MM.1S (cell line): ENCODE measurements around the gene CAMK2N1.

Experiments
- DNase-seq: peaks from one replicate; pipeline ENCODE4 v3.0.0-alpha.2; 2015
- H2AFZ ChIP-seq: fragments of 300-600 bp; sonication (generic); 2 replicates; pipeline ENCODE4 v1.6.0; 2016; ENCODE audit warnings: antibody characterized with exemption, low read length
- H3F3A ChIP-seq: fragments of 300-600 bp; sonication (generic); 2 replicates; pipeline ENCODE4 v1.6.1; 2016; ENCODE audit warnings: mild to moderate bottlenecking, antibody characterized with exemption, low read length, moderate library complexity, mixed read lengths; ENCODE audit not compliant: insufficient read depth
- H3K27ac ChIP-seq: fragments of 300-600 bp; sonication (generic); 2 replicates; pipeline ENCODE4 v1.5.1; 2016; ENCODE audit warnings: mild to moderate bottlenecking, low read length
- H3K27me3 ChIP-seq: fragments of 300-600 bp; sonication (generic); replicated peaks from 2 replicates; pipeline ENCODE4 v1.6.0; 2016; ENCODE audit warnings: low read length; ENCODE audit not compliant: insufficient read depth
- H3K36me3 ChIP-seq: fragments of 300-600 bp; sonication (generic); replicated peaks from 2 replicates; pipeline ENCODE4 v1.6.1; 2016; ENCODE audit warnings: mild to moderate bottlenecking, low read length, mixed read lengths; ENCODE audit not compliant: insufficient read depth
- H3K4me1 ChIP-seq: fragments of 300-600 bp; sonication (generic); 2 replicates; pipeline ENCODE4 v1.6.1; 2016; ENCODE audit warnings: low read length, mixed read lengths
- H3K4me2 ChIP-seq: fragments of 300-600 bp; sonication (generic); 2 replicates; pipeline ENCODE4 v1.6.0; 2016; ENCODE audit warnings: low read depth, low read length
- H3K4me3 ChIP-seq: fragments of 300-600 bp; sonication (generic); 2 replicates; pipeline ENCODE4 v1.5.1; 2016; ENCODE audit warnings: low read length, mixed read lengths
- H3K79me2 ChIP-seq: fragments of 300-600 bp; sonication (generic); 2 replicates; pipeline ENCODE4 v1.6.1; 2016; ENCODE audit warnings: mixed run types, low read length, mixed read lengths
- H3K9ac ChIP-seq: fragments of 300-600 bp; sonication (generic); 2 replicates; pipeline ENCODE4 v1.6.1; 2016; ENCODE audit warnings: low read length, mixed read lengths
- H3K9me2 ChIP-seq: fragments of 300-600 bp; sonication (generic); replicated peaks from 2 replicates; pipeline ENCODE4 v1.6.1; 2016; ENCODE audit warnings: mild to moderate bottlenecking, low read length, mixed read lengths; ENCODE audit not compliant: insufficient read depth
- H3K9me3 ChIP-seq: fragments of 300-600 bp; sonication (generic); replicated peaks from 2 replicates; pipeline ENCODE4 v1.6.1; 2016; ENCODE audit warnings: mild to moderate bottlenecking, low read length, mixed read lengths; ENCODE audit not compliant: insufficient read depth
- H4K20me1 ChIP-seq: fragments of 300-600 bp; sonication (generic); 2 replicates; pipeline ENCODE4 v1.6.1; 2016; ENCODE audit warnings: mild to moderate bottlenecking, low read length, moderate library complexity, mixed read lengths; ENCODE audit not compliant: insufficient read depth
- CTCF ChIP-seq: fragments of 300-600 bp; sonication (generic); IDR thresholded peaks from 2 replicates; pipeline ENCODE4 v1.5.1; 2016; ENCODE audit warnings: antibody characterized with exemption, low read length, mixed read lengths
- EZH2 ChIP-seq: fragments of 300-600 bp; sonication (generic); optimal IDR thresholded peaks from 2 replicates; pipeline ENCODE3; 2017; ENCODE audit warnings: low read depth, mild to moderate bottlenecking, antibody characterized with exemption, low read length, mixed read lengths
- EZH2phosphoT487 ChIP-seq: fragments of 300-600 bp; sonication (generic); IDR thresholded peaks from 2 replicates; pipeline ENCODE4 v1.6.1; 2018; ENCODE audit warnings: antibody characterized with exemption, low read length

The CAMK2N1 gene

GRCh38 chr1:20493309-20493708, 7.3 kb upstream of the CAMK2N1 start:
- TF ChIP-seq EZH2: no peak
- no peak for TF ChIP-seq EZH2phosphoT487
- no peak for TF ChIP-seq CTCF
- H3K27me3 ChIP-seq: peaks cover 54% of the 10 kb centered on the region
- H3K36me3 ChIP-seq: no peaks in the 10 kb centered on the region
- no peaks in the 10 kb centered on the region for H3K9me3 ChIP-seq
- no peak overlapping the region for H3K4me3 ChIP-seq
- H2AFZ ChIP-seq: no peak overlapping the region
- no peak overlapping the region for H3K9ac ChIP-seq
- H4K20me1 ChIP-seq: no peaks in the 10 kb centered on the region
- no peaks in the 10 kb centered on the region for H3K79me2 ChIP-seq
- H3K9me2 ChIP-seq: no peaks in the 10 kb centered on the region
- no peaks in the 10 kb centered on the region for H3K4me1 ChIP-seq
- no peaks in the 10 kb centered on the region for H3F3A ChIP-seq
- DNase-seq: no peak
- H3K27ac ChIP-seq: no peak overlapping the region
- peak overlapping the region; percentile 46; the same call in 1 of the 2 replicates for H3K4me2 ChIP-seq

DNA sequence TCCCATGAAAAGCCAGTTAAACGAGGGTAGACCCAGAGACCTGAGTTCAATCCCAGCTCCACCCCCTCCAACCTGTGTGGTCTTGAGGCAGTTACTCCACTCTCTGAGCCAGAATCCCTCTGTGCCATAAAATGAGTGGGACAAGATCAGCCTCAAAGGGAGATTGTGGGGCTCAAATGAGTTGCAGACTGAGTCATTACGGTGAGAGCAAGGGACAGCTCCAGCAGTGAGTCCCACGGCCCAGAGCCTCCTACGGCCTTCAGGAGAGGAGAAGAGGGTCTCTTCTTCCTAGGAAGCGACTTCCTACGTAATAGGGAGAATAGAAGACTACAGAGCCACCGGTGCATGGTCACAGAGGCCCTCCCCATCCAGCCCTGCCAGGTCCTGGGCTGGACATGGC, 6.7 kb upstream of the CAMK2N1 start:
- peaks cover 60% of the 10 kb centered on the region for H3K27me3 ChIP-seq
- TF ChIP-seq EZH2 (no peak), EZH2phosphoT487 (no peak), CTCF (no peak)
- H3K9me3 ChIP-seq: no peaks in the 10 kb centered on the region
- no peaks in the 10 kb centered on the region for H3K79me2 ChIP-seq
- no peak for DNase-seq
- no peaks in the 10 kb centered on the region for H4K20me1 ChIP-seq
- no peak overlapping the region for H3K27ac ChIP-seq
- no peaks in the 10 kb centered on the region for H3K36me3 ChIP-seq
- H3K4me1 ChIP-seq: no peaks in the 10 kb centered on the region
- no peaks in the 10 kb centered on the region for H3K9me2 ChIP-seq
- no peak overlapping the region for H2AFZ ChIP-seq
- no peak overlapping the region for H3K9ac ChIP-seq
- no peaks in the 10 kb centered on the region for H3F3A ChIP-seq
- no peak overlapping the region for H3K4me2 ChIP-seq
- no peak overlapping the region for H3K4me3 ChIP-seq

- Histone ChIP-seq H3K9ac (no peak overlapping the region), H3F3A (no peaks in the 10 kb centered on the region), H3K4me3 (no peak overlapping the region), H3K27ac (no peak overlapping the region), H3K27me3 (peaks cover 69% of the 10 kb centered on the region), H3K79me2 (no peaks in the 10 kb centered on the region), H3K4me2 (no peak overlapping the region), H3K9me2 (no peaks in the 10 kb centered on the region), H3K36me3 (no peaks in the 10 kb centered on the region), H3K9me3 (no peaks in the 10 kb centered on the region), H3K4me1 (no peaks in the 10 kb centered on the region), H2AFZ (no peak overlapping the region), H4K20me1 (no peaks in the 10 kb centered on the region)
- DNase-seq: no peak
- TF ChIP-seq EZH2 (no peak), EZH2phosphoT487 (no peak), CTCF (no peak)
Measured at GRCh38 chr1:20491866-20492265, 5.9 kb upstream of the CAMK2N1 start.
